ENCODE results near the gene TMA7B.
"Not testable (repeated sequence)": the region's sequence is repeated elsewhere in the genome, so short reads cannot be mapped to it uniquely, and the experiment has no call there.

TMA7B gene

DNA sequence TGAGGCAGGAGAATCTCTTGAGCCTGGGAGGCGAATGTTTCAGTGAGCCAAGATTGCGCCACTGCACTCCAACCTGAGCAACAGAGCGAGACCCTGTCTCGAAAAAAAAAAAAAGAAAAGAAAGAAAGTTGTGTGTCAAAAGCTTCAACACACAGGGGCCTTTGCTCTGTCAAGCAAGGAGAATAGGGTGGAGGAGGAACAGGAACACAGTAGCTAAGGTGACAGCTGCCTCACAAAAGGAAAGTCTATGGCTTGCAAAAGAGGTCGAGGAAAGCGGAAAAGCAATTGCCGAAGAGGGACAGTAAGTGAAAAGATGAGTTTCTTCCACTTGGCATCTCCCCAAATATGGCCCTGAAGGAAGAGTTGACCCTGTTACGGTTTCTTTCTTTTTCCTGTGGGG lies 26.5 kb upstream of the TMA7B start:
- no peak for DNase-seq (ENCODE audit: low read depth)

- DNase-seq (ENCODE audit: low read depth) = no peak
Measured at GRCh38 chr22:39935116-39935515, 25.1 kb upstream of the TMA7B start.

DNA sequence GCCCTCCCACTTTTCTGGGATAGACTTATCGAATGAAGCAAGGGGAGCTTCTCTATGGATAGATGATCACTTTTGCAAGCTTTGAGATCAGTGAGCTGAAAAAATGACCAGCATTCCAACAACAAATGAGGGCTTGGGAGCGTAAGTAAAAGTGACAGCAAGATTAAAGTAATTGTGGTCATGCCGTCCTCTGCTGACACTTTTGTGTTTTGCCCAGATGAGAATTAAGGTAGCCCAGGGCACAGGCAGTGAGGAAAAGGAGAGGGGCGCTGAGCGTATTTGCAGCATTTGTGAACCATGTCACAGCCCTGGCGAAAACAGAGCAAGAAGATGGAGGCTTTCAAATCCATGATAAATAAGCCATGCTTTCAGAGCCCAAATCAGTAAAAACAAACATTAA lies 24.6 kb upstream of the TMA7B start:
- DNase-seq (ENCODE audit: low read depth) = no peak

DNA sequence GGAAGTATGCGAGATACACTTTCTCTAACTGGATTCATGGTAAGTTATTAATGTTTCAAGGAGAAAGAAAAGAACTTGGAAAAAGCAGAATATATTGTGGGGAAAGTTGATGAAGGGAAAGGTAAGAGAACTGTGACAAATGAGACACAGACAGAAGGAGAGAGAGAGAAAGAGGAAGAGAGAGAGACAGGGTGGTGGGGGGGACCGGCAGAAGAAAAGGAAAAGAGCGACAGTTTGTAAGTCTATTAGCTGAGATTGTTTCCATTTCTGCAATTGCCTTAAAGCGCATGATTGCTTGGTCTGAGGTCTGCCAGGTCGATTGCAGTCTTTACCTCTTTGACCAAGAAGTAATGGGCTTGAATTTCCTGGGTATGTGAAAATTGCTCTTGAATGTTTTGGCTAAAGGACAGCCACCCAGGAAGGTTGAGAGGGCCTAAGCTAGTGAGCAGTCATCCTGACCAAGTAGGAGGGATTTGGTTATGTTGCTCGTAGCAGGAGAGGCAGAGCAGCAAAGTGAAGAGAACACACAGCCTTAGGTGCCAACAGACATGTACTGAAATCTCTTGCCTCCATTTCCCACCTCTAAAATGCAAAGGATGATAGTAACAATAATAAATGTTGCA lies 23.6 kb upstream of the TMA7B start:
- no peak for DNase-seq (ENCODE audit: low read depth)

- no peak for DNase-seq (ENCODE audit: low read depth)
Measured at GRCh38 chr22:39937906-39938305, 22.3 kb upstream of the TMA7B start.

GRCh38 chr22:39938509-39939111 lies 21.6 kb upstream of the TMA7B start:
- DNase-seq (ENCODE audit: low read depth) = no peak

GRCh38 chr22:39939830-39940229 lies 20.4 kb upstream of the TMA7B start:
- no peak for DNase-seq (ENCODE audit: low read depth)

DNA sequence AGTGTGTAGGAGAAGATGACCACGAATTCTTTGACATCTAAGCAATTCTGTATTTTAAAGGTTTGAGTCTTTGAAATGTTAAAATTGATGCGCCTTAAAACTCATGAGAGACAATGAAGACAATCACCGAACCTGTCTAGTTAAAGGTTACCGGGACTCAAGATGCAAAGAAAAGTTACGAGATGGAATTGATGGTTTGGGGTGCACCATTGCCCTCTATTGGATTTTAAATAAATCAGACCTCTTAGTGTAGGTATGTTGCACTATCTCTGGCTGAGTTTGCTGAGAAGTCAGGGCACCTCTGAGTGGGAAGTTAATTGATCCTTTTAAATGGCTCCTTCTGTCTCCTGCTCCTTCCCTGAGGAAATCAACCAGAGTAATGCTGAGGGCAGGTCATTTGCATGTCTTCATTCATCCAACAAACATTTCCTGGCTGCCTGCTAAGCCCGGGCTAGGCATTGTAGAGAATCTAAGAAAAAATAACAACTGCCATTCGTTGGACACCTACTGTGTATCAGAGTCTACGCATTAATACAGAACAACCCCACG lies 19.4 kb upstream of the TMA7B start:
- DNase-seq (ENCODE audit: low read depth) = no peak

- DNase-seq (ENCODE audit: low read depth) = no peak
Measured at GRCh38 chr22:39941601-39942000, 18.6 kb upstream of the TMA7B start.

DNA sequence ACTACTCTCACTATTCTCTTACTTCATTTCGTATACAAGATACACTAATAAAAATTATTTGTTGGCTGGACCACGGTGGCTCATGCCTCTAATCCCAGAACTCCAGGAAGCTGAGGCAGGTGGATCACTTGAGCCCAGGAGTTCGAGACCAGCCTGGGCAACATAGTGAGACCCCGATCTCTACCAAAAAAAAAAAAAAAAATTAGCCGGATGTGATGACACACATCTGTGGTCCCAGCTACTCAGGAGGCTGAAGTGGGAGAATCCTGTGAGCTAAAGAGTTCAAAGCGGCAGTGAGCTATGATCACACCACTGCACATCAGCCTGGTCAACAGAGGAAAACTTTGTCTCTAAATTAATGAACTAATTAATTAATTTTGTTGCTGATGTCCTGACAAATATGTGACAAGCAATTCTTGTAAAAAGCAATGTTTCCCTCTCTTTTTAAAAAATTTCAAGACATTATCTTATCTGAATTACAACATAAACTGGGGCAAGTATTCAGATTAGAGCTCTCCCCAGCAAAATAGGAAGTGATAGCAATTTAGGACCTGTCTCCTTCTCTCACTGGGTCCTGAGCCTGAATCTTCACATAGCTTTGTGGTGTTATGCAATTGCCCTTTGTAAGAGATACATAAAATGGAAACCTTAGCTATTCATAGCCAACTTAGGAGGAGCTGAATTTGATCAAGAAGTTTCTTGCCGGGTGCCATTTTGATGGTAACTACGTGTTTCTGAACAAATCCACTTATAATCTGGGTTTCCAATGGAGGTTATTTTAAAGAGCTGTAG lies 17.6 kb upstream of the TMA7B start:
- DNase-seq (ENCODE audit: low read depth) = no peak

- DNase-seq (ENCODE audit: low read depth) = no peak
Measured at GRCh38 chr22:39943337-39943736, 16.9 kb upstream of the TMA7B start.

GRCh38 chr22:39943953-39944872 lies 16.0 kb upstream of the TMA7B start:
- DNase-seq (ENCODE audit: low read depth) = no peak

DNA sequence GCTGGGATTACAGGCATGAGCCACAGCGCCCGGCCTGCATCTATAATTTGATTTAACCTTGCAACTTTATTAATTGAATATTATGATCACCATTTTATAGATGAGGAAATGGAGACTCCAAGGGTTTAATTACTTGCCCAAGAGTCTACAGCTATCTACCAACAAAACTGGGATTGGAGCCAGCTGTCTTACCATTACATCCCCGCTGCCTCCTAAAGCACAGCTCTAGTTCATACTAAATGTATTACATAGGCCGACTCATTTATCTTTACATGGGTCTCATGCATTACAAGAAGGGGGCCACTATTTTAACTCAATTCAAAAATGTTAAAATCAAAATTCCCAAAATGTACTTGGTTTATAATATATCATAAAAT lies 14.1 kb upstream of the TMA7B start:
- no peak for DNase-seq (ENCODE audit: low read depth)

DNA sequence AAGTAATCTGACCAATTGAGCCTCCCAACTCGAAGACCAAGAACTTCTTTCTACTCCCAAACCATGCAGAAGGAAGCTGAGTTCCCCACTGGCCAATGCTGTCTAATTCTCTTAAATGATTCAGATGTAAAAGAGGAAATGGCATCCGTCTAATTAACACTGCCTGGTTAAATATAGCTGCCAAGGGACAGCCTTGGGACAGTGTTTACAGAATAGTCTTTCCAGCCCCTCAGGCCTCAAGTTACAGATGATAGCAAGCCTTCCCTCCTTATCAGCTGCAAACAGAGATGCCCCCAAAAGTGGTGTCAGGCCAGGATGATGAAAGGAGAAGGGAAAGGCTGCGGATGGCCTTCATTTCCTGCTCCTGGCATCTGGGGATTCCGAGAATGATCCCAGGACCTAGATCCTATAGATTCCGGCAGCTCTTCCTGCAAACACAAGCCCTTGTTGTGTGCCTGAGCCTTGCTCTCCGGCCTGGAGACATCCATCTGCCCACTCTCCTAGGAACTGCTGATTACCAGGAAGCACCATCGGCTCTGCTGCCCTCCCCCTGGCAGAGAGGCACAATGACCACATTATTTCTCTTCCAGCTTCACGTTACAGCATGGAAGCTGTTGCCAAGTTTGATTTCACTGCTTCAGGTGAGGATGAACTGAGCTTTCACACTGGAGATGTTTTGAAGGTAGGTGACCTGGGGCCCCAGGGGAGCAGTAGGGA lies 13.5 kb upstream of the TMA7B start:
- DNase-seq (ENCODE audit: low read depth) = no peak

DNA sequence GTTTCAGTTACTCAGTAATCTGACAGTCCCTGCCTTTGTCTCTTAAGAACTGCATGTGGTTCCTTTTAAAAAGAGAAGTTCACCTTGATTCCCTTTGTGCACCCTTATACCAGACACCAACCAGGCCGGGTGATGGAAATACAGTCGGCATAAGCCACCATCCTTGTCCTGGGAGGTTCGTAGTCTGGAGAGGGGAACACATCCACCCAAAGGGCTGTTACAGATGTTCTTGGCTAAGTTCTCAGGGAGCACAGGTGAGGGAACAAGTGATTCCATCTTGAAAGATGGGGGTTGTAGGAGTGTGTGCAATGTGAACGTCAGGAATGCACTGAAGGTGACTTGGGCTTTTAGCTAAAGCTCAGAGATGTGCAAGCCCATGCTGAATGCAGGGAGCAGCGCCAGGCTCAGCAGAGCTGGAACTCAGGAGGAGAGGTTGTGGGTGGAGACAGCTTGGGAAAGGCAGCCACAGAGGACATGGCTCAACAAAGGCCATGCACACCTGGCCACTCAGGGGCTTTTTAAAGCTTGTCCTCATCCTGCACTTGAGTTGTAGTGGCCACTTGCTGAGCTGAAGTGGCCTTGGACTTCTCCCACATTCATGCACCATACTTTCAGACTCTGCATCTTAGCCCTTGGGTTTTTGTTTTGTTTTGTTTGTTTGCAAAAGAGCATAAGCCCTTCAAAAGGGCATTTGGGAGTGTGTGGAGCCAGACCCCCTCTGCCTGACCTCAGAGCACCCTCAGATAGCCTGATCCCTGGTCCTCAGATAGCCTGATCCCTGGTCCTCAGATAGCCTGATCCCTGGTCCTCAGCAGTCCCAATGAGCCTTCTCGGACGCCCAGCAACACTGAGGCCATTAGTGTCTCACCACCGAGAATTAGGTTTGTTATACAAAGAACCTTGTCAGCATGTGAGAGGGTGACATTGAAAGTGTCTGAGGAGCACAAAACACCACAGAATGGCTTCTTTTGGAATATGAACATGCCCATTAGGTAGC lies 12.7 kb upstream of the TMA7B start:
- DNase-seq (ENCODE audit: low read depth) = no peak

DNA sequence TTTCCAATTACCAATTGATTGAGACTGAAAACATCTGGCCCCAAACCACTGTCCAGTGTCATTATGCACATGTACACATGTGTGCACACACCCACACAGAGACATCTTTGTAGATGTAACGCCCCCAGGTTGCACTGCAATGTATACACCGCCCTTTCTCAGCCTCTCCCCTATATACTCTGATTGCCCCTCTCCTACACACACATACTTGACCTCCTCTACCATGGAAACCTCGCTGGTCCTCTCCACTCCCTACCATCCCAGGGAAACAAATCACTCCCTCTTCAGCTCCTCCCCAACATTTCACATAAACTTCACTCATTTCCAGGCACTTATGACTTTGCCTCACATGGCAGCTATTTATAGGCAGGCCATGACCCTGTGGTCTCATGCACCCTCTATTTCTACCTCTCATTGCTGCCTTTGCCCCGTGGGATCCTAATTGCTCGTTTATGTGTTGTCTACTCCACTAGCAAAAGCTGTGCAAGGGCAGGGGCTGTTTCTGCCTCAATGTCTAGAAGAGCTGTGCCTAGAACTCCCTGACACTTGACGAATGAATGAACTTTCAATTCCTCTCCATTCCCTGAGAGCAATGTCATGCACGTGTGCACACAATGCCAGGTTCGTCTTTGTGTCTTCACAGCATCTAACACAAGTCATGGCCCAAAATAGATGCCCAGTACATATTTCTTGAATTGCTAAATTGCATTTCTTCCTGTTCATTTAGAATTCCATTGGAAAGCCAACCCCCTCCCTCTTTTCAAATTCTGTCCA lies 10.0 kb upstream of the TMA7B start:
- no peak for DNase-seq (ENCODE audit: low read depth)

DNA sequence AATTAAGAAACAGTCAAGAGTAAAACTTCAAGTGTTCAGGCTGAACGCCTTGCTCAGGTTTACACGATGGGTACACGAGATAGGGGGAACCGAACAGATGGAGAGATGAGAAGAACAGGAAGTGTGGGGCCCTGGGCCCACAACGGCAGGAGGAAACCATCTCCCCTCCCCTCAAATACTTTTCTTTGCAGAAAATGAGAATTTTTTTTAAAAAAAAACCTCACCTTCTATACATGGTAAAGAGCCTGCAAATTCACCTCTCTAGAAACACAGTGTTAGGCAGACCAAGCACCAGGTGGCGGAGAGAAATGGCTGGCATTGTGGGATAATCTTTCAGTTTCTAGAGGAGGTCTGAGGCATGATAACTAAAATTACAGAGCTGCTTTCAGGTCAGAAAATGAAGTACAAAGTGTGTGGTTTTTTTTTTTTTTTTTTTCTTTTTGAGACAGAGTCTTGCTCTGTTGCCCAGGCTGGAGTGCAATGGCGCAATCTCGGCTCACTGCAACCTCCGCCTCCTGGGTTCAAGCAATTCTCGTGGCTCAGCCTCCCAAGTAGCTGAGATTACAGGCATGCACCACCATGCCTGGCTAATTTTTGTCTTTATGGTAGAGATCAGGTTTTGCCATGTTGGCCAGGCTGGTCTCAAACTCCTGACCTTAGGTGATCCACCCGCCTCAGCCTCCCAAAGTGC lies 8.4 kb upstream of the TMA7B start:
- DNase-seq (ENCODE audit: low read depth) = not testable (repeated sequence)

DNA sequence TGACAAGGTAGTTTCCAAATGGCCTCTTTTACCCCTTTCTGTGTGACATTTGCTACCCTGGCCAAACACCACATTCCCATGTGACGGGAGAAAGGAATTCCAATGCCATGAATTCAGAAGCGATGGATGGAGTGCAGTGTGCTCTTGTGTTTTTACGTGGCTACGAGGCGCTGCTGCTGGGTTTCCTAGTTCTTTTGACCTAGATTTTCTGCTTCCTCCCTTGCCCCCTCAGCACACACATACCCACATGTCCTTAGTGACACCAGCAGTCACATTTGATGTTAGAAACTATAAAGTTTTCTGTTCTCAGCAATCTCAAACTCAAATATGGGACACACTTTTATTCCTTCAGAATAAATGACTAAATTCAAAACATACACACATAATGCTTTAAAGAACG lies 7.8 kb upstream of the TMA7B start:
- DNase-seq (ENCODE audit: low read depth) = no peak

DNA sequence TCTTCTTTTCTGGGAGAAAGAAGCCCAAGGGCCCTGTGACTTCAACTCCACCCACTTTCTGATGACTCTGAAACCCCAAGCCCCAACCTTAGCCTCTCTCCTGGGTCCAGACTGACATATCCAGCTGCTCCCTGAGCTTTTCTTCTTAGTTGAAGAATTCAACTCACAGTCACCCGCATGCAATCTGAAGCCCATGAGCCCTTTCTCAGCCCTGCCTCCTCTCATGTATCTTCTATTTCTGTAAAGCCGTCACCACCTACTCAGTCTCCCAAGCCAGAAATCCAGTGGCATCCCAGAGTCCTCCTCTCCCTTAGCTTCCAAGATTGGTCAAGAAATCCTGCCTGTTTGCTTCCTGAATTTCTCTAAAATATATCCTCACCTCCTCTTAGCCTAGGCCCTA lies 7.1 kb upstream of the TMA7B start:
- no peak for DNase-seq (ENCODE audit: low read depth)
